Astrocyte of the spinal cord (primary cell): ENCODE data around the gene FRY.

Experiments used
- DNase-seq: peaks from one replicate; pipeline ENCODE4 v3.0.0; 2011; ENCODE audit warnings: low read depth, low spot score
- H3K4me3 ChIP-seq: 2 replicates; pipeline ENCODE4 v1.5.1; 2011; ENCODE audit warnings: low read depth, mild to moderate bottlenecking, low read length, moderate library complexity
- CTCF ChIP-seq: IDR thresholded peaks from 2 replicates; pipeline ENCODE4 v1.5.1; 2012; ENCODE audit warnings: low read depth, mild to moderate bottlenecking, low read length, inconsistent platforms
- in situ Hi-C: cut with HindIII; loops from 2 replicates; pipeline ENCODE4 v1.10.0; 2017; ENCODE audit warnings: low sequenced_read_pairs

The FRY gene

GRCh38 chr13:32081591-32081990 is 50.0 kb downstream of the FRY start:
- in situ Hi-C loops = no loop called here
- no peak overlapping the region for H3K4me3 ChIP-seq
- no peak for DNase-seq
- no peak for TF ChIP-seq CTCF

- in situ Hi-C loops = no loop called here
These were observed 54.8 kb downstream of the FRY start for GRCh38 chr13:32086366-32086765.

GRCh38 chr13:32086791-32087441 is 55.3 kb downstream of the FRY start:
- no peak for TF ChIP-seq CTCF
- DNase-seq = no peak
- in situ Hi-C loops = no loop called here
- no peak overlapping the region for H3K4me3 ChIP-seq

More at GRCh38 chr13:32086366-32086765, 54.8 kb downstream of the FRY start:
- H3K4me3 ChIP-seq = no peak overlapping the region
- DNase-seq = no peak
- no peak for TF ChIP-seq CTCF

GRCh38 chr13:32087955-32088747 is 56.6 kb downstream of the FRY start:
- in situ Hi-C loops = no loop called here

GRCh38 chr13:32092496-32092895 is 60.9 kb downstream of the FRY start:
- TF ChIP-seq CTCF = no peak
- H3K4me3 ChIP-seq = no peak overlapping the region
- in situ Hi-C loops = no loop called here
- no peak for DNase-seq

More at GRCh38 chr13:32087955-32088747, 56.6 kb downstream of the FRY start:
- TF ChIP-seq CTCF = no peak
- no peak overlapping the region for H3K4me3 ChIP-seq
- peak; percentile 42 for DNase-seq

- TF ChIP-seq CTCF = no peak
- DNase-seq = no peak
- no peak overlapping the region for H3K4me3 ChIP-seq
- in situ Hi-C loops = no loop called here
These were observed 61.4 kb downstream of the FRY start for GRCh38 chr13:32093006-32093405.
